ENCODE data around the gene TMCC1. TPM values are rescaled to one million over a fixed set of nuclear protein-coding genes. Genes with fewer than 3 reads are reported as not detected.

The TMCC1 gene
- total and polyA plus RNA-seq, 2 donors (not counting 3 experiments of a cell fraction or from before 2014, with no cell fraction given) = 17.4 to 38.4 TPM

DNA sequence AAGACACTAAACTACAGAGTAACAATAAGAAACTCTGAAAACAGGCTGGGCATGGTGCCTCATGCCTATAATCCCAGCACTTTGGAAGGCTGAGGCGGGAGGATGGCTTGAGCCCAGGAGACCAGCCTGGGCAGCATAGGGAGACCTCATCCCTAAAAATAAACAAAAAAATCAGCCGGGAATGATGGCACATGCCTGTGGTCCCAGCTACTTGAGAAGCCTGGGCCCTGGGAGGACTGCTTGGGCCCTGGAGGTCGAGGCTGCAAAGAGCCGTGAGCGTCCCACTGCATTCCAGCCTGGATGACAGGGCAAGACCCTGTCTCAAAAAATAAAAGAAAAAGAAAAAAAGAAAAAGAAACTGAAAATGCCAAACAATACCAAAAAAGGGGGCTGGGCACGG is 55.4 kb downstream of the TMCC1 start:
- FAIRE-seq (no peak), DNase-seq (ENCODE audit: low read depth, low spot score) (no peak)
- no peak overlapping the region for H3K4me2 ChIP-seq (ENCODE audit: insufficient read depth, low read length)
- H3K79me2 ChIP-seq (ENCODE audit: control insufficient read depth, insufficient read depth, low read length) = peaks cover 3% of the 10 kb centered on the region
- no peaks in the 10 kb centered on the region for H4K20me1 ChIP-seq (replicated peaks; ENCODE audit: control insufficient read depth, extremely low read depth, insufficient read depth, low read length)
- H2AFZ ChIP-seq (ENCODE audit: low read depth, low read length) = no peak overlapping the region
- ChIA-PET POLR2A (no interaction called here), CTCF (interaction anchor here (1.7 kb wide), 1 partner anchor 12 kb away, joined by 4 read pairs; no protein-coding TSS in a partner anchor)
- H3K9ac ChIP-seq (replicated peaks; ENCODE audit: extremely low read depth, insufficient read depth, low read length) = no peak overlapping the region
- no peaks in the 10 kb centered on the region for H3K27me3 ChIP-seq (ENCODE audit: control insufficient read depth in 2 of 2, insufficient read depth in 2 of 2, low read length in 2 of 2)
- H3K4me3 ChIP-seq (replicated peaks in 1 of 3; ENCODE audit: insufficient read depth in 1 of 3, low read depth in 1 of 3, low read length in 3 of 3) = no peak overlapping the region
- no peaks in the 10 kb centered on the region for H3K9me3 ChIP-seq (replicated peaks; ENCODE audit: control insufficient read depth, insufficient read depth, low read length)
- H3K4me1 ChIP-seq (ENCODE audit: control insufficient read depth, extremely low read depth, insufficient read depth, low read length) = no peaks in the 10 kb centered on the region
- peaks cover 0 to 3% of the 10 kb centered on the region in 2 experiments for H3K36me3 ChIP-seq (ENCODE audit: control insufficient read depth in 2 of 2, extremely low read depth in 1 of 2, insufficient read depth in 2 of 2, low read length in 2 of 2)
- no peaks in the 10 kb centered on the region for H3K9me1 ChIP-seq (replicated peaks; ENCODE audit: control insufficient read depth, extremely low read depth, insufficient read depth, low read length)
- no peak overlapping the region for H3K27ac ChIP-seq (ENCODE audit: insufficient read depth, low read depth, low read length)
- dilution Hi-C loops (cut with MboI; ENCODE audit: extremely low pct_ligation_motif_present, low sequenced_read_pairs) = loop anchor here (25.0 kb wide), 1 partner anchor 176 kb away; no protein-coding TSS in a partner anchor
- no TSS peak for BruUV-seq (replicated peaks)
- TF ChIP-seq, protein P1, sequence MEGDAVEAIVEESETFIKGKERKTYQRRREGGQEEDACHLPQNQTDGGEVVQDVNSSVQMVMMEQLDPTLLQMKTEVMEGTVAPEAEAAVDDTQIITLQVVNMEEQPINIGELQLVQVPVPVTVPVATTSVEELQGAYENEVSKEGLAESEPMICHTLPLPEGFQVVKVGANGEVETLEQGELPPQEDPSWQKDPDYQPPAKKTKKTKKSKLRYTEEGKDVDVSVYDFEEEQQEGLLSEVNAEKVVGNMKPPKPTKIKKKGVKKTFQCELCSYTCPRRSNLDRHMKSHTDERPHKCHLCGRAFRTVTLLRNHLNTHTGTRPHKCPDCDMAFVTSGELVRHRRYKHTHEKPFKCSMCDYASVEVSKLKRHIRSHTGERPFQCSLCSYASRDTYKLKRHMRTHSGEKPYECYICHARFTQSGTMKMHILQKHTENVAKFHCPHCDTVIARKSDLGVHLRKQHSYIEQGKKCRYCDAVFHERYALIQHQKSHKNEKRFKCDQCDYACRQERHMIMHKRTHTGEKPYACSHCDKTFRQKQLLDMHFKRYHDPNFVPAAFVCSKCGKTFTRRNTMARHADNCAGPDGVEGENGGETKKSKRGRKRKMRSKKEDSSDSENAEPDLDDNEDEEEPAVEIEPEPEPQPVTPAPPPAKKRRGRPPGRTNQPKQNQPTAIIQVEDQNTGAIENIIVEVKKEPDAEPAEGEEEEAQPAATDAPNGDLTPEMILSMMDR (IDR thresholded peaks at IDR 0.05; ENCODE audit: extremely low read depth in 1 of 2, insufficient read depth in 1 of 2, low read depth in 1 of 2, low read length in 2 of 2) = no peak
- no peak for TF ChIP-seq POLR2AphosphoS5 (IDR thresholded peaks at IDR 0.05; ENCODE audit: insufficient read depth, low read depth, low read length)
- no peak for TF ChIP-seq POLR2A (IDR thresholded peaks at IDR 0.05; ENCODE audit: low read depth, low read length)
- TF ChIP-seq FOS (IDR thresholded peaks at IDR 0.05; ENCODE audit: borderline replicate concordance, insufficient read depth, low read length) = no peak
- no peak for TF ChIP-seq MYC (IDR thresholded peaks at IDR 0.05; ENCODE audit: low read depth, low read length)
- no peak for TF ChIP-seq GATA2 (IDR thresholded peaks at IDR 0.05; ENCODE audit: insufficient read depth, insufficient read length, low read depth, low read length)
- TF ChIP-seq, protein P2, sequence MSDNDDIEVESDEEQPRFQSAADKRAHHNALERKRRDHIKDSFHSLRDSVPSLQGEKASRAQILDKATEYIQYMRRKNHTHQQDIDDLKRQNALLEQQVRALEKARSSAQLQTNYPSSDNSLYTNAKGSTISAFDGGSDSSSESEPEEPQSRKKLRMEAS (IDR thresholded peaks at IDR 0.05; ENCODE audit: insufficient read depth, insufficient read length) = no peak
- no peak for TF ChIP-seq JUN (IDR thresholded peaks at IDR 0.05; ENCODE audit: borderline replicate concordance, insufficient read depth, insufficient read length, low read depth)
- TF ChIP-seq EZH2 (IDR thresholded peaks at IDR 0.05; ENCODE audit: borderline replicate concordance, low read depth, low read length, severe bottlenecking) = no peak
- intact Hi-C loops (cut with micrococcal nuclease) = no loop called here
